Neural crest cell (in vitro differentiated cells): Measurements from ENCODE around the gene COA3. TPM values are rescaled to one million over a fixed set of nuclear protein-coding genes. Genes with fewer than 3 reads are reported as not detected.
"Not testable (repeated sequence)": the region's sequence is repeated elsewhere in the genome, so short reads cannot be mapped to it uniquely, and the experiment has no call there.

Experiments
- DNase-seq: peaks from one replicate; pipeline ENCODE4 v3.0.0; 2021; ENCODE audit warnings: low read depth, mixed read lengths, low spot score
- H3K27ac Mint-ChIP-seq: one replicate; pipeline ENCODE4 v1.8.0; 2021; ENCODE audit warnings: mild to moderate bottlenecking, mixed read lengths; ENCODE audit not compliant: unreplicated experiment
- H3K27me3 Mint-ChIP-seq: 2 replicates; pipeline ENCODE4 v1.8.0; 2021; ENCODE audit warnings: low read depth, mild to moderate bottlenecking, mixed read lengths
- H3K36me3 Mint-ChIP-seq: 2 replicates; pipeline ENCODE4 v1.8.0; 2021; ENCODE audit warnings: low read depth, mild to moderate bottlenecking, mixed read lengths
- H3K4me1 Mint-ChIP-seq: 2 replicates; pipeline ENCODE4 v1.8.0; 2021; ENCODE audit warnings: mixed read lengths
- H3K4me3 Mint-ChIP-seq: one replicate; pipeline ENCODE4 v1.8.0; 2021; ENCODE audit warnings: mild to moderate bottlenecking, mixed read lengths
- H3K9me3 Mint-ChIP-seq: 2 replicates; pipeline ENCODE4 v1.8.0; 2021; ENCODE audit warnings: mixed read lengths
- CTCF ChIP-seq: fragments of 200-600 bp; sonication (generic); conservative IDR thresholded peaks from 2 replicates; pipeline ENCODE4 v1.5.0; 2021; ENCODE audit warnings: antibody characterized with exemption, mild to moderate bottlenecking
- total RNA-seq: library from RNA; stranded (reverse); gene quantifications from 2 replicates; pipeline ENCODE4 v1.2.1, GENCODE V29; 2021

COA3 gene
- total RNA-seq, 1 donor from 2014 or later: 92.7 TPM

- peaks cover 27% of the 10 kb centered on the region for H3K4me1 Mint-ChIP-seq
- H3K9me3 Mint-ChIP-seq: no peaks in the 10 kb centered on the region
- H3K27ac Mint-ChIP-seq: peak within 1 kb of the TSS; percentile 99
- H3K27me3 Mint-ChIP-seq: no peaks in the 10 kb centered on the region
- TF ChIP-seq CTCF: peak; percentile 29
- H3K36me3 Mint-ChIP-seq: no peaks in the 10 kb centered on the region
- DNase-seq: peak; percentile 75
- peak within 1 kb of the TSS; percentile 98 for H3K4me3 Mint-ChIP-seq
Measured at GRCh38 chr17:42773290-42774035, 25.0 kb downstream of the COA3 start, which contains the start of gene VPS25. TSS of gene VPS25 (plus strand) at chr17:42773449. CDS start at chr17:42773476, 27 bp downstream.

DNA sequence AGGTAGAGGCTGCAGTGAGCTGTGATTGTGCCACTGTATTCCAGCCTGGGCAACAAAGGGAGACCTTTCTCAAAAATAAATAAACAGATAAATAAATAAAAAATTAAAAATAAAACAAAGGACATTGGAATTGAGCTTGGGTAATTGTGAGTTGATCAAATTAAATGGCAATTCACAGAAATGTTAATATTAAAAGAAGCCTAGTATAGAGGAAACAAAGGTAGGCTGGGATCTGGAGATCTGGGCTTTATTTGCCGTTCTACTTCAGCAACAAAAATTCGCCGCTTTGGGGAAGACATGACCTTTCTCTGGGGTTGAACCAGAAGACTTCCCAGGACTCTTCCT, 25.6 kb downstream of the COA3 start:
- Mint-ChIP-seq H3K4me3 (peak overlapping the region; percentile 98), H3K4me1 (peaks cover 27% of the 10 kb centered on the region), H3K27me3 (peaks cover 4% of the 10 kb centered on the region), H3K27ac (peak overlapping the region; percentile 99), H3K36me3 (no peaks in the 10 kb centered on the region), H3K9me3 (no peaks in the 10 kb centered on the region)
- DNase-seq: no peak
- TF ChIP-seq CTCF: no peak

GRCh38 chr17:42769964-42770363, 28.5 kb downstream of the COA3 start:
- H3K4me1 Mint-ChIP-seq: peaks cover 27% of the 10 kb centered on the region
- H3K27me3 Mint-ChIP-seq: peaks cover 12% of the 10 kb centered on the region
- H3K36me3 Mint-ChIP-seq, H3K27ac Mint-ChIP-seq, DNase-seq, H3K9me3 Mint-ChIP-seq, H3K4me3 Mint-ChIP-seq: not testable (repeated sequence)

DNA sequence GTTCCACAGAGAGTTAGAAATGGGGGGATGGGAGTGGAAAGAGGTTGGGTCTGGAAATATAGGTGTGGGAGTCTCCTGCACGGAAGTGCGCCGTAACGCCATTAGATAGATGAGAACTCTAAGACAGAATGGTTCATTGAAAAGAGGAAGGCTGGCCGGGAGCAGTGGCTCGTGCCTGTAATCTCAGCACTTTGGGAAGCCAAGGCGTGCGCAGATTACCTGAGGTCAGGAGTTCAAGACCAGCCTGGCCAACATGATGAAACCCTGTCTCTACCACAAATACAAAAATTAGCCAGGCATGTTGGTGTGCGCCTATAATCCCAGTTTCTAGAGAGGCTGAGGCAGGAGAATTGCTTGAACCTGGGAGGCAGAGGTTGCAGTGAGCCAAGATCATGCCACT, 30.5 kb downstream of the COA3 start:
- not testable (repeated sequence) for H3K9me3 Mint-ChIP-seq, DNase-seq, H3K4me3 Mint-ChIP-seq, H3K36me3 Mint-ChIP-seq, H3K27ac Mint-ChIP-seq
- Mint-ChIP-seq H3K4me1 (peaks cover 18% of the 10 kb centered on the region), H3K27me3 (peaks cover 16% of the 10 kb centered on the region)

- no peak for DNase-seq
- H3K4me1 Mint-ChIP-seq: peaks cover 18% of the 10 kb centered on the region
- no peak overlapping the region for H3K4me3 Mint-ChIP-seq
- no peak for TF ChIP-seq CTCF
- H3K27ac Mint-ChIP-seq: no peak overlapping the region
- H3K27me3 Mint-ChIP-seq: peaks cover 20% of the 10 kb centered on the region
- H3K9me3 Mint-ChIP-seq: no peaks in the 10 kb centered on the region
- H3K36me3 Mint-ChIP-seq: no peaks in the 10 kb centered on the region
Measured at GRCh38 chr17:42767512-42767911, 31.0 kb downstream of the COA3 start.

DNA sequence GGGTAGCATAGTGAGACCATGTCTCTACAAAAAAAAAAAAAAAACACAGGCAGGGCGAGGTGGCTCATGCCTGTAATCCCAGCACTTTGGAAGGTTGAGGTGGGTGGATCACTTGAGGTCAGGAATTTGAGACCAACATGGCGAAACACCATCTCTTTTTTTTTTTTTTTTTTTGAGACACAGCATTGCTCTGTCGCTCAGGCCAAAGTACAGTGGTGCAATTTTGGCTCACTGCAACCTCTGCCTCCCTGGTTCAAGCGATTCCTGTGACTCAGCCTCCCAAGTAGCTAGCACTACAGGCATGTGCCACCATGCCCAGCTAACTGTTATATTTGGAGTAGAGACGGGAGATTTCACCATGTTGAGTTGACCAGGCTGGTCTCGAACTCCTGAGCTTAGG, 32.4 kb downstream of the COA3 start:
- TF ChIP-seq CTCF: no peak
- no peak for DNase-seq
- Mint-ChIP-seq H3K27me3 (peaks cover 30% of the 10 kb centered on the region), H3K9me3 (no peaks in the 10 kb centered on the region), H3K4me3 (no peak overlapping the region), H3K36me3 (no peaks in the 10 kb centered on the region), H3K4me1 (peaks cover 18% of the 10 kb centered on the region), H3K27ac (no peak overlapping the region)
